GM12801 (cell line): ENCODE results near the gene TCF21.

ENCODE experiments used
- TF ChIP-seq, protein P1 (sequence below): IDR thresholded peaks from one replicate; pipeline ENCODE4 v1.5.1; 2011; ENCODE audit warnings: control low read depth; ENCODE audit not compliant: insufficient read length; ENCODE audit errors: extremely low read depth

The TCF21 gene

DNA sequence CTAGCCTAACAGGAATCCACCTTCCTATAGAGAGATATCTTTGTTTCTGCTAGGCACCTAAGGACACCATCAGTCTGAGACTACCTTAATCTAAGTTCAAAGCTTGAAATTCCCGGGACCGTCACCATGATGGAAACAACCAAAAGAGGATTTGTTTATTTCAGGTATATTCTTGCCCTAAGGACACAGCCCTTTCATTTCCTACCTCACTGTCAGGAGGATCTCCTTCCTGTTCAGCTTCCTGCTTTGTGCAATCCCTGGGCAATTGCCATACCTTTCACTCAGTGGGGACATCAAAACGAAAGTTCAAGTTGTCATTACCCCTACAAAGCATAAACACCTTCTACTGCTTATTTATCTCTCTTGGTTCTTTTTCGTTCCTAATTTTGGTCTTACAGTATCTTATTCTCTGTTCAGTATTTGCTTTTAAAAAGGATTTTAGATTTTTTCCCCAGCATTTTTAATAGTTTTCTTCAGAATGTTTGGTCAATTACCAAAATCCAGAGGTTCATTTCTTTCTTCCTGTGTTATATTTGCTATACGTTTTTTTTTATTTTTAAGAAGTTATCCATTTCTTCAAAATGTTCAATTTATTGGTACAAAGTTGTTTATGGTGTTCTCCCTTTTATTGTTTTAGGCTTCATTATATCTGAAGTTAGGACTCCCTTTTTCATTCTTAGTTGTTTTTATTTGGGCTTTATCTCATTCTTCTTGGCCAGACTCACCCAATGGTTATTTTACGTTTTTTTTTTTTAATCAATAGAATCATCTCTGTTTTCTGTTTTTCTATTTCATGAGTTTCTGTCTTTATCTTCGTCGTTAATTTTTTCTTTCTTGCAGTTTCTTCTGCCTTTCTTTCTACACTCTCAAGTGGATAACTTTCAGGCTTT is 51.1 kb downstream of the TCF21 start:
- TF ChIP-seq, protein P1, sequence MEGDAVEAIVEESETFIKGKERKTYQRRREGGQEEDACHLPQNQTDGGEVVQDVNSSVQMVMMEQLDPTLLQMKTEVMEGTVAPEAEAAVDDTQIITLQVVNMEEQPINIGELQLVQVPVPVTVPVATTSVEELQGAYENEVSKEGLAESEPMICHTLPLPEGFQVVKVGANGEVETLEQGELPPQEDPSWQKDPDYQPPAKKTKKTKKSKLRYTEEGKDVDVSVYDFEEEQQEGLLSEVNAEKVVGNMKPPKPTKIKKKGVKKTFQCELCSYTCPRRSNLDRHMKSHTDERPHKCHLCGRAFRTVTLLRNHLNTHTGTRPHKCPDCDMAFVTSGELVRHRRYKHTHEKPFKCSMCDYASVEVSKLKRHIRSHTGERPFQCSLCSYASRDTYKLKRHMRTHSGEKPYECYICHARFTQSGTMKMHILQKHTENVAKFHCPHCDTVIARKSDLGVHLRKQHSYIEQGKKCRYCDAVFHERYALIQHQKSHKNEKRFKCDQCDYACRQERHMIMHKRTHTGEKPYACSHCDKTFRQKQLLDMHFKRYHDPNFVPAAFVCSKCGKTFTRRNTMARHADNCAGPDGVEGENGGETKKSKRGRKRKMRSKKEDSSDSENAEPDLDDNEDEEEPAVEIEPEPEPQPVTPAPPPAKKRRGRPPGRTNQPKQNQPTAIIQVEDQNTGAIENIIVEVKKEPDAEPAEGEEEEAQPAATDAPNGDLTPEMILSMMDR: no peak
